Measurements from ENCODE around the gene HOXB8.

DNA sequence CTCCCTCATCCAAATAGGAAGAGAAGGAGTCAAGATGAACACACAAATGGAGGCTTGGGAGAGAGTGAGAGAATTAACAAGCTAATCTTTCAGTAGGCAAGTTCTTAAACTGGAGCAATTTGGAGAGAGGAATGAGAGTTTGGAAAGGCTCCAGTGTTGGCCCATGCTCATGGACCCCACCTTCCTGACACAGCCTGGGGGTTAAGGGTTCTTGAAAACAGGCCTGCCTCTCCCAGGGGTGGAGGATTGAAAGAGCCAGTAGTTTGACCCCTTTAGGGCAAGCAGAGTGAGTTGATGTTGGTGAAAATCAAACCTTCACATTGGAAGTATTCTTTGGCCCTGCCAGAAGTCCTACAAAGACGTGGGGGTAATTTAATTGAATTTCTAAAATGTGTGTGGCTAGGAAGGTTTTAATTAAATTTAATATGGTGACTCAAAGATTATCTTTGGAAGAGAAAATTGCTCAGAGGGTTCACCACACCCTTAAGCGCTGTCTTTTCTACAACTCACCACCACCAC lies 30.8 kb downstream of the HOXB8 start:
- TF ChIP-seq POLR2AphosphoS5 (IDR thresholded peaks at IDR 0.05; ENCODE audit: low read depth, low read length) (no peak), REST (IDR thresholded peaks at IDR 0.05; ENCODE audit: insufficient read depth in 1 of 2, low read depth in 2 of 2, low read length in 2 of 2) (no peak), SIN3A (IDR thresholded peaks at IDR 0.05; ENCODE audit: borderline replicate concordance, insufficient read depth, low read length) (no peak), TAF1 (IDR thresholded peaks at IDR 0.05; ENCODE audit: borderline replicate concordance, insufficient read depth, low read length) (no peak), FOXP2 (optimal IDR thresholded peaks at IDR 0.05; ENCODE audit: borderline replicate concordance, extremely low read depth, extremely low read length, insufficient read depth) (no peak)
